Mucosa of descending colon (tissue), 3 donors: ENCODE data around the gene RNF135. TPM values are rescaled to one million over a fixed set of nuclear protein-coding genes. Genes with fewer than 3 reads are reported as not detected.
"Not testable (repeated sequence)": the region's sequence is repeated elsewhere in the genome, so short reads cannot be mapped to it uniquely, and the experiment has no call there.

ENCODE experiments used
- ATAC-seq: fragments of 200-7000 bp; cut with Tn5 transposase; one replicate; pipeline ENCODE4 v1.9.1; 2020; ENCODE audit warnings: mild to moderate bottlenecking, moderate library complexity
- DNase-seq, 3 donors: peaks; one replicate each; pipeline ENCODE4 v3.0.0-alpha.2; 2020
- H3K36me3 ChIP-seq: fragments of 200-600 bp; one replicate; pipeline ENCODE4 v1.8.0; 2021; ENCODE audit warnings: low read depth, mild to moderate bottlenecking
- H3K4me1 ChIP-seq: fragments of 200-600 bp; one replicate; pipeline ENCODE4 v1.8.0; 2021; ENCODE audit warnings: low read depth, mild to moderate bottlenecking
- H3K4me3 ChIP-seq: fragments of 200-600 bp; one replicate; pipeline ENCODE4 v1.8.0; 2021; ENCODE audit warnings: mild to moderate bottlenecking
- H3K9me3 ChIP-seq: fragments of 200-600 bp; one replicate; pipeline ENCODE4 v1.8.0; 2021; ENCODE audit warnings: mild to moderate bottlenecking
- CTCF ChIP-seq: fragments of 200-600 bp; IDR thresholded peaks from one replicate; pipeline ENCODE4 v1.8.0; 2022; ENCODE audit warnings: antibody characterized with exemption, mild to moderate bottlenecking
- intact Hi-C, 2 donors: fragments of 100-400 bp; cut with DNase I in 1 of 2; cut with micrococcal nuclease in 1 of 2; formaldehyde crosslinking; loops; one replicate each; pipeline versions ENCODE4 v1.11.0 to v1.11.1; 2022; cut with DNase I, micrococcal nuclease
- total RNA-seq, 3 donors: library from RNA; stranded (reverse); fragmentation: NEBNext Ultra II Directional in 2 of 3; extraction: Animal tissue kit (Norgen Biotek cat#: 25700) in 2 of 3; gene quantifications; one replicate each; pipeline versions ENCODE4 v1.2.1 to v1.2.4, GENCODE V29; 2021 to 2023
- donor health status: DM: no; HTN: no; CAD: no; lungs with moderate emphysema.
- donor health status: DM: no; HTN: no; CAD: no.
- donor health status: DM: no; HTN: yes; CAD: no.

The RNF135 gene
- total RNA-seq, 3 donors from 2014 or later: 22.9 to 27.9 (median 24.1) TPM

GRCh38 chr17:30927756-30928155 is 43.1 kb upstream of the RNF135 start:
- no peak for TF ChIP-seq CTCF
- intact Hi-C loops: no loop called here
- ATAC-seq: no peak
- Histone ChIP-seq H3K36me3 (no peaks in the 10 kb centered on the region), H3K4me3 (no peak overlapping the region), H3K4me1 (peaks cover under 1% of the 10 kb centered on the region), H3K9me3 (no peaks in the 10 kb centered on the region)
- no peak for DNase-seq

DNA sequence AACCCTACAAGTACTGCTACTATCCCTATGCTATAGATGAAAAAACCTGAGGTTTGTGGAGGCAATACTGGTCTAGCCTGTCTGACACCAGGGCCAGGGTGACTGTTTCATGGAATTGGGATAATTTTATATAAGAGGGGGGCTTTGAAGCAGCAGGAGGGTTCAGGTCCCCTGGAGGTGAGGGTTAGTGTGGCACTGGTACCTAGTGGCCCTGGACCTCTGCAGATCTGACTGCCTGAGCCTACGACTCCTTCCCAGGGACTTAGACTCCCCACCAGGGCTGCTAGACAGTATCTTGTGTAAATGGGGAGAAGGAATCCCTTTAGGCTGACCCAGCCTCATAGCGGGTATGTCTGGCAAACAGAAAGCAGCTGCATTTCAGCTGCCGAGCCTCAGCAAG is 42.3 kb upstream of the RNF135 start:
- Histone ChIP-seq H3K4me3 (no peak overlapping the region), H3K9me3 (no peaks in the 10 kb centered on the region), H3K36me3 (no peaks in the 10 kb centered on the region), H3K4me1 (no peaks in the 10 kb centered on the region)
- DNase-seq (no peak), ATAC-seq (no peak)
- TF ChIP-seq CTCF: no peak
- intact Hi-C loops: no loop called here

DNA sequence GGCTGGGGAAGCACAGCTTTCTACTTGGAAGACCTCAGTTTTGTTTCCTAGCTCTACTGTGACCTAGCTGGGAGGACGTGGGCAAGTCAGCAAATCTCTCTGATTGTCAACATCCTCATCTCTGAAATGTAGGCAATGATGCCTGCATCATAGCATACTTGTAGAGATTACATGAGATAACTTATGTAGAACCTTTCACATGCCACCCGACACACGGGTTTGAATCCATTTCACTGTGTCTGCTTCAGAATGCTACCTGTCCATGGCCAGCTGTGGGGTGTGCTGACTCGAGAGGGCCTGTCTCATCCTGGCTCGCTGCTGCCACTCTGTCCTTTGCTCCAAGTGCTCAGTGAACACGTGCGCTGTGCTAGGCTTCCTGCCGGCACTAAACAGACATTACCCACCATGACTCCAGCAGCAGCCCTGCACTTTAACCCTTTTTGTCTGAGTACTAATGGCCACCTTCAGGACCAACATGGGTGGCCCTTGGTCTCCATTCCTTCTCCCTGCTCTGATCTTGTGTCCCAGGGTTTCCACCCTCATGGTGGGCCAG is 41.7 kb upstream of the RNF135 start:
- Histone ChIP-seq H3K4me3 (no peak overlapping the region), H3K9me3 (no peaks in the 10 kb centered on the region), H3K4me1 (no peaks in the 10 kb centered on the region), H3K36me3 (no peaks in the 10 kb centered on the region)
- intact Hi-C loops: no loop called here
- no peak for DNase-seq
- TF ChIP-seq CTCF: no peak
- ATAC-seq: no peak

DNA sequence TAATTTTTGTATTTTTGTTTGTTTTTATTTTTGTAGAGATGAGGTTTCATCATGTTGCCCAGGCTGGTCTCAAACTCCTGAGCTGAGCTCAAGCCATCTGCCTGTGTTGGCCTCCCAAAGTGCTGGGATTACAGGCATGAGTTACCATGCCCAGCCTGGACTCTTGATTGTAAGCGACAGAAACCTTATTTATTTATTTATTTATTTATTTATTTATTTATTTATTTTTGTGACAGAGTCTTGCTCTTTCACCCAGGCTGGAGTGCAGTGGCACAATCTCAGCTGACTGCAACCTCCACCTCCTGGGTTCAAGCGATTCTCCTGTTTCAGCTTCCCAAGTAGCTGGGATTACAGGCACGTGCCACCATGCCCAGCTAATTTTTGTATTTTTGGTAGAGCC is 41.0 kb upstream of the RNF135 start:
- DNase-seq, H3K9me3 ChIP-seq, H3K36me3 ChIP-seq, ATAC-seq, H3K4me3 ChIP-seq, intact Hi-C loops, H3K4me1 ChIP-seq: not testable (repeated sequence)

- intact Hi-C loops: no loop called here
- no peaks in the 10 kb centered on the region for H3K4me1 ChIP-seq
- TF ChIP-seq CTCF: no peak
- ATAC-seq (no peak), DNase-seq (no peak)
- H3K9me3 ChIP-seq: no peaks in the 10 kb centered on the region
- H3K4me3 ChIP-seq: no peak overlapping the region
- H3K36me3 ChIP-seq: no peaks in the 10 kb centered on the region
These were observed 40.3 kb upstream of the RNF135 start for GRCh38 chr17:30930495-30930894.

DNA sequence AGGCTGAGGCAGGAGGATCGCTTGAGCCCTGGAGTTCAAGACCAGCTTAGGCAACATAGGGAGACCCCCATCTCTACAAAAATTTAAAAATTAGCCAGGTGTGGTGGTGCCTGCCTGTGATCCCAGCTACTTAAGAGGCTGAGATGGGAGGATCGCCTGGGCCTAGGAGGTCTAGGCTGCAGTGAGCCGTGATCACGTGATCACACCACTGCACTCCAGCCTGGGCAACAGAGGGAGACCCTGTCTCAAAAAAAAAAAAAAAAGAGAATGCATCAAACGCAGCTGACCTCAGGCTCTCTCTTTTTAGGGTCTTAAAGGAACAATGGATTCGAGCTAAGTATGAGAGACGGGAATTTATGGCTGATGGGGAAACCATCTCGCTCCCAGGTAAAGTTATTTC is 39.3 kb upstream of the RNF135 start:
- H3K4me1 ChIP-seq, H3K4me3 ChIP-seq, H3K9me3 ChIP-seq, ATAC-seq, intact Hi-C loops, DNase-seq, H3K36me3 ChIP-seq: not testable (repeated sequence)

DNA sequence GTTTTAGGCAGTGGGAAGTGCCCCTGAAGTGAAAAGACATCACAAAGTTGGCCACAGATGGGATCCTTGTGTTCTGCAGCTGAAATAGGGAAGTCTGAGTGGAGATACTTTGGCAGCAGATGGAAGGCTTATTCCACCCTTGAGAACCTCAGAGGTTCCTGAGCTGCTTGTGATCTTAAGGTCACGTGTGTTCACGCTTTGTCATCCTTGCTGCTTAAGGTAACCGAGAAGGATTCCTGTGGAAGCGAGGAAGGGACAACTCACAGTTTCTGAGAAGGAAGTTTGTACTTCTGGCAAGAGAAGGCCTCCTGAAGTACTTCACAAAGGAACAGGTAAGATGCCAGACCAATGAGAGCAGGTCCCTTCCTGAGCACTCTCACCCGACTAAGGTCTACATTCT is 36.9 kb upstream of the RNF135 start:
- H3K4me1 ChIP-seq: no peaks in the 10 kb centered on the region
- H3K4me3 ChIP-seq: no peak overlapping the region
- ATAC-seq: no peak
- intact Hi-C loops: no loop called here
- no peak for DNase-seq
- no peak for TF ChIP-seq CTCF
- no peaks in the 10 kb centered on the region for H3K9me3 ChIP-seq
- no peaks in the 10 kb centered on the region for H3K36me3 ChIP-seq
